Esophagus muscularis mucosa (tissue), 4 donors: ENCODE measurements around the gene COPS4.
"Not testable (repeated sequence)": the region's sequence is repeated elsewhere in the genome, so short reads cannot be mapped to it uniquely, and the experiment has no call there.

Source experiments
- CTCF ChIP-seq, 3 experiments: fragments of 200-600 bp in 2 of 3; fragments of 450-650 bp in 1 of 3; sonication (generic) in 2 of 3; IDR thresholded peaks; one replicate each; pipeline ENCODE4 v1.5.1; 2017 to 2019; ENCODE audit warnings: antibody characterized with exemption in 3 of 3, mild to moderate bottlenecking in 2 of 3, moderate library complexity in 1 of 3
- EP300 ChIP-seq: sonication (generic); formaldehyde crosslinking; IDR thresholded peaks from one replicate; pipeline ENCODE4 v1.6.1; 2017; ENCODE audit warnings: antibody characterized with exemption
- POLR2A ChIP-seq: fragments of 450-650 bp; IDR thresholded peaks from one replicate; pipeline ENCODE4 v1.6.1; 2017; ENCODE audit warnings: antibody characterized with exemption, moderate library complexity, mild to moderate bottlenecking, low read depth
- POLR2AphosphoS5 ChIP-seq, 2 donors: sonication (generic); formaldehyde crosslinking; IDR thresholded peaks; one replicate each; pipeline ENCODE4 v1.6.1; 2017; ENCODE audit warnings: antibody characterized with exemption in 2 of 2

- TF ChIP-seq CTCF (IDR thresholded peaks at IDR 0.05); EP300; POLR2A; POLR2AphosphoS5 (IDR thresholded peaks at IDR 0.05): not testable (repeated sequence)
Observed at GRCh38 chr4:83074783-83075182, 39.8 kb downstream of the COPS4 start.
